AML-193 (cell line): ENCODE results near the gene MAG.
"Not testable (repeated sequence)": the region's sequence is repeated elsewhere in the genome, so short reads cannot be mapped to it uniquely, and the experiment has no call there.

ENCODE experiments used
- DNase-seq, 2 experiments: peaks; one replicate each; lab custom pipeline; 2025; lab: John Stamatoyannopoulos, UW

MAG gene

DNA sequence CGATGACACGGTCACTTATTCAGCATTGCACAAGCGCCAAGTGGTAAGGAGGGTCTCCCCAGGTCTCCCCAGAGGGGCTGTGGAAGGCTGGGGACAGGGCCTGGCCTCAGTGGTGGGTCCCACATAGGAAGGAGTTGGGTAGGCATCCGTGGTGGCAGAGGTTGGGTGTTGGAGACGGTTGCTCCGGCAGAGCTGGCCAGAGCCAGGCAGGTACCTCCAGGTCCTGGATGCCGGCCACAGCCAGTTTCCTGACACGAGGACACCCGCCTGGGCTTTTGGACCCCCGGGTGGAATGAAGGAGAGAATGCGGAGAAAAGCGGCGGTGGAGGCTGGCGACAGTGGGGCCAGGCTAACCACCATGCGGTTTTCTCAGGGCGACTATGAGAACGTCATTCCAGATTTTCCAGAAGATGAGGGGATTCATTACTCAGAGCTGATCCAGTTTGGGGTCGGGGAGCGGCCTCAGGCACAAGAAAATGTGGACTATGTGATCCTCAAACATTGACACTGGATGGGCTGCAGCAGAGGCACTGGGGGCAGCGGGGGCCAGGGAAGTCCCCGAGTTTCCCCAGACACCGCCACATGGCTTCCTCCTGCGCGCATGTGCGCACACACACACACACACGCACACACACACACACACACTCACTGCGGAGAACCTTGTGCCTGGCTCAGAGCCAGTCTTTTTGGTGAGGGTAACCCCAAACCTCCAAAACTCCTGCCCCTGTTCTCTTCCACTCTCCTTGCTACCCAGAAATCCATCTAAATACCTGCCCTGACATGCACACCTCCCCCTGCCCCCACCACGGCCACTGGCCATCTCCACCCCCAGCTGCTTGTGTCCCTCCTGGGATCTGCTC lies 54.5 kb downstream of the MAG start:
- DNase-seq: no peak

DNA sequence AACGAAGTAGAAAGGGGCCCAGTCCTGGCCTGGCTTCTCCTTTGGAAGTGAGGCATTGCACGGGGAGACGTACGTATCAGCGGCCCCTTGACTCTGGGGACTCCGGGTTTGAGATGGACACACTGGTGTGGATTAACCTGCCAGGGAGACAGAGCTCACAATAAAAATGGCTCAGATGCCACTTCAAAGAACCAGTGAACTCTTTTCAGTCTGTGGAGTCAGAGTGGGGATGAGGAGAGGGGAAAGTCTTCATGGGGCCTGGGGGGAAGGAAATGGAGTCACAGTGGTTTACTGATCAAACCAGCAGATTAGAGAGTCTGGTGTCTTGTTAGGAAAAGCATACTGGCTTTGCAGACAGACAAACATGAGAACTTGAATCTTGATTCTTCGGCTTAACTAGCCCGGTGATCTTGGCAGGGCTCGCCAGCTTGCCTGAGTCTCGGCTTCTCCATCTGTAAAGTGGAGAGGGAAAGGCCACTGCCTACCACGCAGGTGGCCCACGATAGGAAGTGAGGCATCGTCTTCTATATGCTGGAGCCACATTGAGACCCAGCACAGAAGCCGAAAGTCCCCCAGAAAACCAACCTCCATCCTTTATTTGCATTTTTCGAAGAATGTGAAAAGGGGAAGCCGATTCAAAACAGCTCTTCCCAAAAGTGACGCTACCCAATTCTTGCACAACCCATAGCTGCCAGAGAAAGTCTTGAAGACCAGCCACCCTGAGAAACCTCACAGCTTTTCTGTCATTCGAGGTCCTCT lies 55.4 kb downstream of the MAG start, which contains the start of gene FFAR1:
Gene FFAR1 (plus strand): TSS at position 732 of the 759 bp plus-strand sequence. CDS start 3,650 bp downstream, outside the sequence.
- peak; percentile 75 to 81 for DNase-seq

DNA sequence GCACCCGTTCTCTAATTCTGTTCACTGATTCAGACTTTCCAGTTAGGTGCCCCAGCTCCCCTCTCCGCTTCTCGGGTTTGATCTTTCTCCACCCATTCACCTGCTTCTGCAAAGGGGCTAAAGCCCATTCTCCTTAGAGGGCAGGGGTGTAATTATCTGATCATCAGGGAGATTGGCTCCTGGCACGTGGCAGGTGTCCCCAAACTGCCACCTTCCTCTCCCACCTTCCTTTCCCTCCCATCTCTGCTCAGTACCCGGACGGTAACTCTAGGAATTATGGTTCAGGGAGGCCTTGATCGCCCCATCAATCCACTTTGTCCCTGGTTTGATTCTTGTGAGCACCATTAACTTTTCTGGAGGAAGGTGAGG lies 56.0 kb downstream of the MAG start:
- DNase-seq: no peak

DNA sequence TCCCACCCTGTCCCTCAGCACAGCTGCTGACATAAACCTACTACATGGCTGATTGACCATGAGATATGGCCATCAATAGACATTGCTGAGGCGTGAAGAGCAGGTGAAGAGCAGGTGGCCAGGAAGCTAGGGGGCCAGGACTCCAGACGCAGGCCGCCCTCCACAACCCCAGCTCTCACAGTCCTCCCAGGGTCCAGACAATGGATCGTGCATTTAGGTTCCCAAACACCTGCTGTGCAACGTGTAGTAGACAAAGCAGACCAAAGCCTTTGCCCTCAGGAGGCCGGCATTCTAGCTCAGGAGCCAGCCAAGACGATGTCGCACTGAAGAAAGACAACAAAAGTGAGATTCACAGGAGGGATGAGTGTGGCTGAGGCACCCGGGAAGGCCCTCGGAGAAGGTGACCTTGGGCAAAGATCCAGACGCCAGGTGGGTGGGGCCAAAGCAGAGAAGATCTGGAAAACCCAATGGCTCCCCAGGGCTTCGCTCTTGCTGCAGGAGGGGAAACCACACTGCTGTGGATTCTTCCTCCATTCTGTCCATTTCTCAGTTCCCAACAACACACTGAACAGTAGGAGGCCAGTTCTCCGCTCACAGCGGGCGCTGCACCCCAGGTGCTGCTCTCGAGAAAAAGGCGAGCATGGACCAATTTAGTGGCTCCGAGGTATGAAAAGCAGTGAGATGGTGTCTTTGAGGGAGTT lies 57.1 kb downstream of the MAG start:
- DNase-seq: no peak

DNA sequence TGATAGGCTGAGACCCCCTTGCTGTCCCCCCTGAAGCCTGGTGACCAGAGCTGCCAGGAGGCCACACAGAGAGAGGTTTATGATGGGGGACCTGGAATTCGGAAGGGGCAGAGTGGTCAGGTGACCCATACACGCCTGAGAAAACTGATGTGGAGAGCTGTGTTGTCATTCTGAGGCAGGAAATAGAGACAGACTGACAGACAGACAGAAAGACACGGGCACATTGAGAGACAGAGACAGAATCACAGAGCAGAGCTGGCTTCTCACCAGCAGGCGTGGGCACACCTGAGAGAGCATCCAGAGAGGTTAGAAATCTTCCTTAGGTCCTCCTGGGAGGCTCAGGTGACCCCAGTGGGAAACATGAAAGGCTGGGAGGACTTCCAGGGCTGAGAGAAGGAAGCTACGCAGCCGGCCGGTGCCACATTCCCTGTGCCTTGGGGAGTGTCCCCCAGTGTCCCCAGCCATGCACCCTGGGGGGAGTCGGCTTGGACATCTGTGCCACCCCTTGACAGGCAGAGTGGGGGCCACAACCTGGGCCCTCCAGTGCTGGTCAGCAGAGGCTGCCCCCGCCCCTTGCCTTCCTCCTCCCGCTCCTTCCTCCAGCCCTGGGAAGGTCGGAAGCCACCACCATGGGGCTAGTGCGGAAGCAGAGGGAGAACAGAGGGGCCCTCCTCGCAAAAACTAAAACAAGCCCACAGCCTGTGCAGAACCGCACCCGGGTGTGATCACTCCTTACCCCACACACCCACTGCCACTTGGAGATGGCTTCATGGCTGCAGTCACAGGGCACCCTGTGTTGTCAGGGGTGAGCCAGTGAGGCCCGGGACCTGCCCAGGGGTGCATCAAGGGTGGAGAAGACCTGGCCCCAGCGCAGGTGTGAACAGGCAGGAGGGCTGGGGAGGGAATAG lies 57.9 kb downstream of the MAG start:
- DNase-seq: no peak

DNA sequence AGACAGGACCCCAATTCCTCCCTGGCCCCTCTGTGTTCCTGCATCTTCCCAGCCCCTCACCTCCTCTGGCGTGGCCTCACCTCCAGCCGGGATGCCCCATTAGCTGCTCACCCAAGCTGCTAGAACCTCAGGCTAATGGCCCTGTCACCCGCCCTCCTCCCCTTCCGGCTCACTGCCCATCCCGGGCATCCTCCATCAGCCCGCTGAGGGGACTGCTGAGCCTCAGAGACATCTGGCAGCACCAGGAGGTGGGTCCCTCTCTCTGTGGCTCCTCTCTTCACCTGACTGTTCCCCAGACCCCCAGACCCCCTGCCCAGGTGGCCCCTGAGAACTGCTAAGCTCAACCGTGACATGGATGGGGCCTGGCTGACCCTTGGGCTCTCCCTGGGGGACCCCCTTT lies 58.6 kb downstream of the MAG start:
- DNase-seq: no peak

DNA sequence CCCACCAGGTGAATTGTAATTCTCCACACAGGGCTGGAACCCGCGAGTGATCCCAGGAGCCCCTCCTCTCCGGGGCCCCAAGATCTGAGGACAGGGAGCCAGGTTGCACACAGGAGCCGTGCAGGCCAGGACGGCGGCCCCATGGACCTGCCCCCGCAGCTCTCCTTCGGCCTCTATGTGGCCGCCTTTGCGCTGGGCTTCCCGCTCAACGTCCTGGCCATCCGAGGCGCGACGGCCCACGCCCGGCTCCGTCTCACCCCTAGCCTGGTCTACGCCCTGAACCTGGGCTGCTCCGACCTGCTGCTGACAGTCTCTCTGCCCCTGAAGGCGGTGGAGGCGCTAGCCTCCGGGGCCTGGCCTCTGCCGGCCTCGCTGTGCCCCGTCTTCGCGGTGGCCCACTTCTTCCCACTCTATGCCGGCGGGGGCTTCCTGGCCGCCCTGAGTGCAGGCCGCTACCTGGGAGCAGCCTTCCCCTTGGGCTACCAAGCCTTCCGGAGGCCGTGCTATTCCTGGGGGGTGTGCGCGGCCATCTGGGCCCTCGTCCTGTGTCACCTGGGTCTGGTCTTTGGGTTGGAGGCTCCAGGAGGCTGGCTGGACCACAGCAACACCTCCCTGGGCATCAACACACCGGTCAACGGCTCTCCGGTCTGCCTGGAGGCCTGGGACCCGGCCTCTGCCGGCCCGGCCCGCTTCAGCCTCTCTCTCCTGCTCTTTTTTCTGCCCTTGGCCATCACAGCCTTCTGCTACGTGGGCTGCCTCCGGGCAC lies 59.6 kb downstream of the MAG start:
- DNase-seq: no peak

DNA sequence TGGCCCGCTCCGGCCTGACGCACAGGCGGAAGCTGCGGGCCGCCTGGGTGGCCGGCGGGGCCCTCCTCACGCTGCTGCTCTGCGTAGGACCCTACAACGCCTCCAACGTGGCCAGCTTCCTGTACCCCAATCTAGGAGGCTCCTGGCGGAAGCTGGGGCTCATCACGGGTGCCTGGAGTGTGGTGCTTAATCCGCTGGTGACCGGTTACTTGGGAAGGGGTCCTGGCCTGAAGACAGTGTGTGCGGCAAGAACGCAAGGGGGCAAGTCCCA lies 60.2 kb downstream of the MAG start:
- no peak for DNase-seq

DNA sequence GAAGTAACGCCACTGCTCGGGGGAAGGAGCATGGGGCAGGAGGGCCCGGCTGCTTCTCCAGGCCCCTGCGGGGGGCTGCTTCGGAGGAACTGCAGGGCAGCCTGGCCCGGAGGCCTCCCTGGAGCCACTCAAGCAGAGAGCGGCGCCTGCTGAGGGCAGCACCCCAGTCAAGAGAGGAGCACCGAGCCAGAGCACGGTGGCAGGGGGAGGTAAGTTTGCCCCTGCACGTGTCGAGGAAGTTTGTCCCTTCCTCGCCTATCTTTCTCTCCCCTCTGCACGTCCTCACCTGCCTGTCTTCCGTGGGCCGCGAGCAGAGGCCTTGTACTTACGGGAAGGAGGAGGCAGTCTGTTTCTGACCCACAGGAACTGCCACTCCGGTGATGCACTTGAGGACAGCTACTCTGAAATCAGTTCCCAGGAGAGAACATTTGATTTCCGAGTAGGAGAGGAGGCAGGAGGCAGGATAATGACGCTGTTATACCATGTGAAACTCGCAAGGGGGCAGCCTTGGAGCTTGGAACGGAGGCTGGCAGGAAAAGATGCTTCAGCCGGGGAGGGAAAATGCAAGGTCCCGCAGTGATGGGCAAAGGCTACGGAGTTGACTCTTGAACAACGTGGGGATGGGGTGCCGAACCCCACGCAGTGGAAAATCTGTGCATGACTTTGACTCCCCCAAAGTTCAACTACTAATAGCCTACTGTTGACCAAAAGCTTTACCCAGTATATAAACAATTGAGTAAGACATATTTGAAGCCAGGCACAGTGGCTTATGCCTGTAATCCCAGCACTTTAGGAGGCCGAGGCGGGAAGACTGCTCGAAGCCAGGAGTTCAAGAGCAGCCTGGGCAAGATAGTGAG lies 60.7 kb downstream of the MAG start:
- DNase-seq: peak; percentile 50 to 63

DNA sequence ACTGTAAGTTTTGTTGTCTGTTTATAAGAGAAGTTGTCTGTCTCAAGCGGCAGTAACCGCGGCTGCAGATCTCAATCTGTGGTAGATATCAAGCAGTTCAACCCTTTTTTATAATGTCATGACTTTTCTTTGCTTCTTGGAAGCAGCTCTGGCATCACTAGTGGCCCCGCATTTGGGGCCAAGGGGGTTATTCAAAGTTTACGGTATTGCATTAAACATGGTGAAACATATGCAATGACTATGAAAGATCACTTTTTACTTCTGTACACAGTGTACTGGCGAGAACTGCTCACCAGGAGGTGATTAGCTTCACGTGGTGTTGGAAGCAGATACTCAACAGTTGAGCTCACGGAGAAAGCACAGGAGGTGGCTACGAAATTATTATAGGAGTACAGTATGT lies 61.7 kb downstream of the MAG start:
- DNase-seq: no peak

DNA sequence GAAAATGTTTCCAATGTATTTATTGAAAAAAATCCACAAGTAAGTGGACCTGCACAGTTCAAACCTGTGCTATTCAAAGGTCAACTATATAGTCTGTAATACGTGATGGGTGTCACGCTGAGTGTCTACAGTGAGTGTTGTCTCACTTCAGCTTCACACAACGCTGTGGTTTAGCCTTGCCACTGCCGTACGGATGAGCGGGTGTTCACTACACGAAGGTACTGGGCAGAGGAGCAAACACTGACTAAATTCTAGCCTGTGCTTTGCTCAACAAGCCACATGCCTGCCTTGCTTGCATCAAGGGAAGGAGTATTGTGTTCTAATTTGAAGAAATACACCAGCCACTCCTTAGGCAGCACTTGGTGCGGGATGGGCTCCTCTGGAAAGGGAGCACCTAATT lies 62.9 kb downstream of the MAG start:
- no peak for DNase-seq

DNA sequence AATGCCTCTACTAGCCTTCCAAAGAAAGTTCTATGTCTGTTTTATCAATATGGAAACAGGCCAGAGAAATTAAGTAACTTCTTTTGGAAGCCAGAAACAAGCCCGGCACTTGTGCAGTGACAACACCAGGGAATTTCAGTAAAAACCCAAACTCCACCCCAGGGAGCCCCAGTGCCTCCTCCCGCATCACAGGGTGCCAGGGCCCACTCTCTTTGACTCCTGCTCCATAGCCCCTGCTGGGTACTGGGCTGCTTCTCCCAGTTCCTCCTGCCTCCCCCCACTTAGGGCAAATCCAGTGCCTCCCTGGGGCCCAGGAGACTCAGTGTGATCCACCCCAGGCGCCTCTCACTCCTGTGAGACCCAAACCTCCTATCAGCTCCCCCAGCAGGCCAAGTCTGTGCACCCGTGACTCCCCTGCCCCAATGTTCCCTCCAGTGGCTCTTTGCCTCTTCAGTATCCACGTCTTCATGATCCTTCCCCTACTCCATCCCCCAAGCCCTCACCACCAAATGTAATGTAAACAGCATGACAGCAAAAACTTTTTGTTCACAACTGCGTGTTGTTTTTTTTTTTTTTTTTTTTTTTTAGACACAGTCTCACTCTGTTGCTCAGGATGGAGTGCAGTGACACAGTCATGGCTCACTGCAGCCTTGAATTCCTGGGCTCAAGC lies 64.0 kb downstream of the MAG start:
- DNase-seq: no peak

DNA sequence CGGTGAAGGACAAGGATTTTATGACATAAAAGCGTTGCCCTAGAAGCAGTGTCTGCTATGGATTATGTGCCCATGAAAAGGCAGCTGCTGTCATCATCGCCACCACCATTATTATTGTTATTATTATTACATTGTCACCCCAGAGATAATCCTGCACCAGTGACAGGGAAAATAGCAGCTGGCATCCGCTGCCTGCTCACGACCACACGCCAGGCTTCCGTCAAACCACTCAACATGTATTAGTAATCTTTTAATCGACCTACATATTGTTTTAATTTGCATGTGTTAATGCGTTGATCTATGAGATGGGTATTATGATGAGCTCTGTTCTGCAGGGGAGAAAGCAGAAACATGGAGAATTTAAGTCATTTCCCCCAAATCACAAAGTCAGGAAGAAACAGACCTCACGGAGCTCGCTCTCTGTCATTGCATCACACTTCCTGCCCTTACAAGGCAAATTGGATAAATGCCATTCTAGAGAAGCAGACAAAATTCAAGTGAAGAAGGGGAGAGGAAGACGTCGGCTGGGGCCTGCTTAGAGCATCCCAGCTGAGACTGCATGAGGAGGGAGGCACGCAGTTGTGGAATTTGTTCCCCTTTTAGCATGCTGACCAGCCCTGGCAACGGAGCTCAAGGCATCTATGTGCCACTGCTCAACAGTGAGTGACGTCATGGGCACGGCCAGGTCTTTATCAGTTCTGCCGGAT lies 66.1 kb downstream of the MAG start, which contains the start of gene FFAR3:
Gene FFAR3 (plus strand): TSS at position 594 of the 707 bp plus-strand sequence. CDS start 431 bp downstream, outside the sequence.
- peak; percentile 85 to 90 for DNase-seq

DNA sequence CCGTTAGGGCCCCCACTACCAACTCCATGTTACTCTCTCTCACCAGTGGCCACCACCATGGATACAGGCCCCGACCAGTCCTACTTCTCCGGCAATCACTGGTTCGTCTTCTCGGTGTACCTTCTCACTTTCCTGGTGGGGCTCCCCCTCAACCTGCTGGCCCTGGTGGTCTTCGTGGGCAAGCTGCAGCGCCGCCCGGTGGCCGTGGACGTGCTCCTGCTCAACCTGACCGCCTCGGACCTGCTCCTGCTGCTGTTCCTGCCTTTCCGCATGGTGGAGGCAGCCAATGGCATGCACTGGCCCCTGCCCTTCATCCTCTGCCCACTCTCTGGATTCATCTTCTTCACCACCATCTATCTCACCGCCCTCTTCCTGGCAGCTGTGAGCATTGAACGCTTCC lies 66.9 kb downstream of the MAG start:
- not testable (repeated sequence) for DNase-seq

DNA sequence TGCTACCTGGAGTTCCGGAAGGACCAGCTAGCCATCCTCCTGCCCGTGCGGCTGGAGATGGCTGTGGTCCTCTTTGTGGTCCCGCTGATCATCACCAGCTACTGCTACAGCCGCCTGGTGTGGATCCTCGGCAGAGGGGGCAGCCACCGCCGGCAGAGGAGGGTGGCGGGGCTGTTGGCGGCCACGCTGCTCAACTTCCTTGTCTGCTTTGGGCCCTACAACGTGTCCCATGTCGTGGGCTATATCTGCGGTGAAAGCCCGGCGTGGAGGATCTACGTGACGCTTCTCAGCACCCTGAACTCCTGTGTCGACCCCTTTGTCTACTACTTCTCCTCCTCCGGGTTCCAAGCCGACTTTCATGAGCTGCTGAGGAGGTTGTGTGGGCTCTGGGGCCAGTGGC lies 67.4 kb downstream of the MAG start:
- not testable (repeated sequence) for DNase-seq

DNA sequence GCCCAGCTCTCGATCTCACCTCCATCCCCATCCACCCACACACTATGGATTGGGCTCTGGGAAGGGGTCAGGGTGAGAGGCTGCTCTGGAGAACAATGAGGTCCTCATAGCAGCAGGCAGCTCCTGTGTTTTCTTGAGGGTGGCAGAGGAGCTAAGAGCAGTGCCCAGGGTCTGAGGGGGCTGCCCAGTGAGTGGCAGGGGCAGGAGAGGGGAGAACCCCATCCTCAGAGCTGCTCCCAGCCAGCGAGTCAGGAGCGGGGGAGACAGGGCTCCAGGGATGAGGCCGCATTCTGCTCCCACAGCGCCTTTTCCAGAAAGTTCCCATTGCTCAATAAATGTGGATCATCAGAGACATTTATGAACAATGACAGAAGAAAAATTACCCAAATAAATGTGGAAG lies 68.1 kb downstream of the MAG start:
- DNase-seq: not testable (repeated sequence)

DNA sequence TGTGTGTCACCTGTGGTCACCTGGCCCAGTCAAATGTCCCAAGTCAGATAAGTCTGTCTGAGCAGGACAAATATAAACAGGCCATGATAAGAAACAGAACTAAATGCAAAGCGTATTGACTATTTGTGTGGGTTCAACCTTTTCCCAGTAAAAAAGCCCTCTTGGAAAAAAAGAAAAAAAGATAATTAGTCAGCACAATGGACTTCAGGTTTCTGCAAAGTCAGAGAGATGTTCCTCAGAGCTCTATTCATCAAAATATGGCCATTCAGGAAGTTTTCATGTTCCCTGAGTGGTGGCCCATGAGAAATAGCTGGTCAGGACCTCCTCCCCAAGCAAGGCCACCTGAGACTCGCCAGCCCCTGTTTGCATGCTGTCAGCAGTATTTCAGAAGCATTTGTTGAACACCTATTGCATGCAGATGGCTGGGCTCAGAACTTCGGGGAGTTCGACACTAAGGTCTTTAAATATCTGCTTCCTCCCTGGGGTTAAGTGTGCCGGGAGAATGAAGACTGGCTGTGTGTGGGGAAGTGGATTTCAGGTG lies 69.0 kb downstream of the MAG start:
- DNase-seq: no peak

DNA sequence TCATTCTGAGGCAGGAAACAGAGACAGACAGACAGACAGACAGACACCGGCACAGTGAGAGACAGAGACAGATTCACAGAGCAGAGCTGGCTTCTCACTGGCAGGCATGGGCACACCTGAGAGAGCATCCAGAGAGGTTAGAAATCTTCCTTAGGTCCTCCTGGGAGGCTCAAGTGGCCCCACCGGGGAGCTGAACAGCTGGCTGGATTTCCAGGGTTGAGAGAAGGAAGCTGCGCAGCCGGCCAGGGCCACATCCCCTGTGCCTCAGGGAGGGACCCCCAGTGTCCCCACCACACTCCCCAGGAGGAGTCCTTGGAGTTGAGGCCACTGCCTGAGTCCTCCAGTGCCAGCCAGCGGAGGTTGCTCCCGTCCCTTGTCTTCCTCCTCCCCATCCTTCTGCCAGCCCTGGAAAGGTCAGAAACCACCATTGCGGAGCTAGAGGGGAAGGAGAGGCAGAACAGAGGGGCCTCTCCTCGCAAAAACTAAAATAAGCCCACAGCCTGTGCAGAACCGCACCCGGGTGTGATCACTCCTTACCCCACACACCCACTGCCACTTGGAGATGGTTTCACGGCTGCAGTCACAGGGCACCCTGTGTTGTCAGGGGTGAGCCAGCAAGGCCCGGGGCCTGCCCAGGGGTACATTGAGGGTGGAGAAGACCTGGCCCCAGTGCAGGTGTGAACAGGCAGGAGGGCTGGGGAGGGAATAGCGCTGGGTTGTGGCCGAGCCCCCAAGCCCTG lies 70.5 kb downstream of the MAG start:
- no peak for DNase-seq
